Keratinocyte (primary cell): Measurements from ENCODE around the gene MSL3B.

Experiments used
- DNase-seq: peaks from one replicate; pipeline ENCODE4 v3.0.0-alpha.2; 2011; ENCODE audit warnings: low read depth, missing footprints, low spot score
- FAIRE-seq: peaks from 2 replicates; lab custom pipeline; 2011; peaks lifted over from hg19 to GRCh38; lab: Jason Lieb, UNC
- H2AFZ ChIP-seq: 2 replicates; pipeline ENCODE4 v1.6.0; 2012; ENCODE audit warnings: low read length, control low read depth, inconsistent platforms; ENCODE audit not compliant: control insufficient read depth
- H3K27ac ChIP-seq: 2 replicates; pipeline ENCODE4 v1.5.1; 2011; ENCODE audit warnings: low read length; ENCODE audit not compliant: control insufficient read depth, insufficient read depth
- H3K27me3 ChIP-seq: 3 replicates; pipeline ENCODE4 v1.6.0; 2011; ENCODE audit warnings: low read length; ENCODE audit not compliant: control insufficient read depth, insufficient read depth; ENCODE audit errors: extremely low read depth
- H3K36me3 ChIP-seq, 2 experiments: 2 replicates in 1 of 2; 3 replicates in 1 of 2; pipeline ENCODE4 v1.5.1; 2011; ENCODE audit warnings: low read length in 2 of 2, mild to moderate bottlenecking in 1 of 2; ENCODE audit not compliant: control insufficient read depth in 2 of 2, insufficient read depth in 2 of 2; ENCODE audit errors: extremely low read depth in 1 of 2
- H3K4me1 ChIP-seq: 3 replicates; pipeline ENCODE4 v1.5.1; 2011; ENCODE audit warnings: low read length; ENCODE audit not compliant: control insufficient read depth, insufficient read depth; ENCODE audit errors: extremely low read depth
- H3K4me2 ChIP-seq: 3 replicates; pipeline ENCODE4 v1.6.0; 2011; ENCODE audit warnings: low read depth, low read length; ENCODE audit not compliant: control insufficient read depth, insufficient read depth; ENCODE audit errors: extremely low read depth
- H3K4me3 ChIP-seq, 3 experiments: fragments of 200-600 bp in 1 of 3; sonication (generic) in 1 of 3; 2 replicates in 2 of 3; 3 replicates in 1 of 3; pipeline ENCODE4 v1.5.1; 2011 to 2016; ENCODE audit warnings: low read length in 3 of 3, mild to moderate bottlenecking in 3 of 3, control low read depth in 2 of 3, inconsistent platforms in 1 of 3, low read depth in 1 of 3, mixed read lengths in 1 of 3, mixed run types in 1 of 3, moderate library complexity in 1 of 3; ENCODE audit not compliant: control insufficient read depth in 2 of 3, insufficient read depth in 2 of 3; ENCODE audit errors: extremely low read depth in 1 of 3
- H3K79me2 ChIP-seq: 2 replicates; pipeline ENCODE4 v1.6.0; 2012; ENCODE audit warnings: low read length; ENCODE audit not compliant: control insufficient read depth, insufficient read depth
- H3K9ac ChIP-seq: 3 replicates; pipeline ENCODE4 v1.6.0; 2011; ENCODE audit warnings: low read length; ENCODE audit not compliant: control insufficient read depth, insufficient read depth; ENCODE audit errors: extremely low read depth
- H3K9me1 ChIP-seq: 3 replicates; pipeline ENCODE4 v1.6.0; 2011; ENCODE audit warnings: low read length; ENCODE audit not compliant: control insufficient read depth, insufficient read depth; ENCODE audit errors: extremely low read depth
- H3K9me3 ChIP-seq: 2 replicates; pipeline ENCODE4 v1.5.1; 2012; ENCODE audit warnings: low read depth, low read length; ENCODE audit not compliant: control insufficient read depth
- H4K20me1 ChIP-seq: 3 replicates; pipeline ENCODE4 v1.6.0; 2011; ENCODE audit warnings: low read length; ENCODE audit not compliant: control insufficient read depth, insufficient read depth; ENCODE audit errors: extremely low read depth
- CTCF ChIP-seq, 3 experiments: IDR thresholded peaks in 1 of 3; conservative IDR thresholded peaks in 1 of 3; optimal IDR thresholded peaks in 1 of 3; 2 replicates in 2 of 3; 3 replicates in 1 of 3; pipeline versions ENCODE3 to v1.5.1; 2011; ENCODE audit warnings: low read length in 3 of 3, mild to moderate bottlenecking in 3 of 3, moderate library complexity in 2 of 3, control low read depth in 1 of 3, inconsistent platforms in 1 of 3; ENCODE audit not compliant: insufficient read depth in 2 of 3; ENCODE audit errors: extremely low read depth in 1 of 3
- EZH2 ChIP-seq: IDR thresholded peaks from one replicate; pipeline ENCODE4 v1.6.1; 2012; ENCODE audit warnings: inconsistent platforms, mild to moderate bottlenecking, low read length, moderate library complexity
- dilution Hi-C: fragments of 300-500 bp; cut with MboI; formaldehyde crosslinking; loops from one replicate; pipeline ENCODE4 v1.7.0; 2020; ENCODE audit warnings: low sequenced_read_pairs; ENCODE audit not compliant: extremely low pct_ligation_motif_present

MSL3B gene

DNA sequence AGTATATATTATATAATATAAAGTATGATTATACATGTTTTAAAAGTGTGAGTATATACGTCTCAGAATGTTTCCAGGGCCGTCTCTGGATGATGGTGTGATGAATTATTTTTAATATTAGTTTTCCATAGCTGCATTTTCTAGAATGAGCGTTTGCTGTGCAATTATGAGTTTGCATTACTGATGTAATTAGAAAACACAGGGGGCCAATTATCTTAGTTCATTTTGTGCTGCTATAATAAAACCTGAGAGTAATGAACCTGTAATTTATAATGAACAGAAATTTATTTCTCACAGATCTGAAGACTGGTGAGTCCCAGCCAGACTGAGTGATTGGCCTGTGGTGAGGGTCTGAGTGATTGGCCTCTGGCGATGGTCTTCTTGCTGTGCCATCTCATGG is 9.9 kb downstream of the MSL3B start:
- Histone ChIP-seq H3K36me3 (no peaks in the 10 kb centered on the region), H2AFZ (no peak overlapping the region), H3K4me2 (no peak overlapping the region), H3K9me1 (no peaks in the 10 kb centered on the region), H3K27me3 (no peaks in the 10 kb centered on the region), H3K27ac (no peak overlapping the region), H3K9ac (no peak overlapping the region), H3K79me2 (peaks cover 10% of the 10 kb centered on the region), H4K20me1 (no peaks in the 10 kb centered on the region), H3K4me1 (peaks cover 8% of the 10 kb centered on the region), H3K4me3 (no peak overlapping the region), H3K9me3 (no peaks in the 10 kb centered on the region)
- dilution Hi-C loops, result no loop called here
- TF ChIP-seq EZH2, result no peak
- no peak for TF ChIP-seq CTCF (optimal IDR thresholded peaks at IDR 0.05 in 1 of 3, IDR thresholded peaks at IDR 0.05 in 1 of 3, conservative IDR thresholded peaks at IDR 0.05 in 1 of 3; ENCODE audit: extremely low read depth in 1 of 3, insufficient read depth in 2 of 3, low read length in 3 of 3)
- FAIRE-seq (no peak), DNase-seq (no peak)

- no peak for DNase-seq
- dilution Hi-C loops, result no loop called here
These were observed 10.6 kb downstream of the MSL3B start for GRCh38 chr2:233857511-233858141.

More at GRCh38 chr2:233857511-233858141, 10.6 kb downstream of the MSL3B start:
- FAIRE-seq, result no peak
- Histone ChIP-seq H3K9me1 (no peaks in the 10 kb centered on the region), H2AFZ (no peak overlapping the region), H3K4me2 (no peak overlapping the region), H3K9me3 (no peaks in the 10 kb centered on the region), H3K79me2 (peaks cover 17% of the 10 kb centered on the region), H3K4me1 (peaks cover 15% of the 10 kb centered on the region), H3K4me3 (no peak overlapping the region), H3K27ac (no peak overlapping the region), H3K36me3 (no peaks in the 10 kb centered on the region), H3K27me3 (no peaks in the 10 kb centered on the region), H3K9ac (no peak overlapping the region), H4K20me1 (no peaks in the 10 kb centered on the region)
- TF ChIP-seq CTCF (optimal IDR thresholded peaks at IDR 0.05 in 1 of 3, IDR thresholded peaks at IDR 0.05 in 1 of 3, conservative IDR thresholded peaks at IDR 0.05 in 1 of 3; ENCODE audit: extremely low read depth in 1 of 3, insufficient read depth in 2 of 3, low read length in 3 of 3), result peak; percentile 76 to 89 (median 87)
- TF ChIP-seq EZH2, result no peak
